Forelimb muscle (tissue), 1 donor: Measurements from ENCODE around the gene SLX1A. TPM values are rescaled to one million over a fixed set of nuclear protein-coding genes. Genes with fewer than 3 reads are reported as not detected.

Source experiments
- polyA plus RNA-seq: library from polyadenylated mRNA; unstranded; fragments of 120-200 nt; gene quantifications from one replicate; pipeline ENCODE4 v1.2.1, GENCODE V29; 2013; ENCODE audit not compliant: insufficient read length

SLX1A gene
- polyA plus RNA-seq, 1 donor = 19.1 TPM

Other genes with a start within 250 kb of the SLX1A start
- 62.2 TPM for gene TMEM219, start 231.8 kb upstream of the SLX1A start, polyA plus RNA-seq
- 33.1 TPM for gene TAOK2, start 220.0 kb upstream of the SLX1A start, polyA plus RNA-seq
- 13.3 TPM for gene HIRIP3, start 198.3 kb upstream of the SLX1A start, polyA plus RNA-seq
- 33.9 TPM for gene INO80E, start 197.6 kb upstream of the SLX1A start, polyA plus RNA-seq
- gene DOC2A, start 182.8 kb upstream of the SLX1A start, polyA plus RNA-seq = 0.61 TPM
- gene C16orf92, start 170.7 kb upstream of the SLX1A start, polyA plus RNA-seq = not detected
- 1.3 TPM for gene TLCD3B, start 162.6 kb upstream of the SLX1A start, polyA plus RNA-seq
- gene ALDOA, start 128.1 kb upstream of the SLX1A start, polyA plus RNA-seq = 2,367 TPM
- gene PPP4C, start 117.9 kb upstream of the SLX1A start, polyA plus RNA-seq = 61.8 TPM
- gene TBX6, start 102.0 kb upstream of the SLX1A start, polyA plus RNA-seq = 0.77 TPM
- 29.3 TPM for gene YPEL3, start 97.7 kb upstream of the SLX1A start, polyA plus RNA-seq
- gene GDPD3, start 80.3 kb upstream of the SLX1A start, polyA plus RNA-seq = 5.4 TPM
- 39.6 TPM for gene MAPK3, start 70.7 kb upstream of the SLX1A start, polyA plus RNA-seq
- 13.1 TPM for gene CORO1A, start 10.3 kb upstream of the SLX1A start, polyA plus RNA-seq
- gene BOLA2B, start 209 bp upstream of the SLX1A start, polyA plus RNA-seq = 23.9 TPM
- 1.8 TPM for gene SULT1A3, start 5.4 kb downstream of the SLX1A start, polyA plus RNA-seq
- 6.9 TPM for gene NPIPB13, start 54.6 kb downstream of the SLX1A start, polyA plus RNA-seq
- gene CD2BP2, start 161.4 kb downstream of the SLX1A start, polyA plus RNA-seq = 33.0 TPM
- gene TBC1D10B, start 176.6 kb downstream of the SLX1A start, polyA plus RNA-seq = 32.3 TPM
- gene MYL11, start 180.9 kb downstream of the SLX1A start, polyA plus RNA-seq = 9,236 TPM
- 3.3 TPM for gene SEPTIN1, start 188.7 kb downstream of the SLX1A start, polyA plus RNA-seq
- 5.3 TPM for gene ZNF48, start 201.5 kb downstream of the SLX1A start, polyA plus RNA-seq
- 6.1 TPM for gene ZNF771, start 213.7 kb downstream of the SLX1A start, polyA plus RNA-seq
- 23.6 TPM for gene DCTPP1, start 236.2 kb downstream of the SLX1A start, polyA plus RNA-seq